H1 (cell line): Measurements from ENCODE around the gene GNAL.

ENCODE experiments used
- BRCA1 ChIP-seq: IDR thresholded peaks from 2 replicates; pipeline ENCODE4 v1.6.1; 2012; ENCODE audit warnings: low read depth, low read length, improper control_type of control experiment
- EGR1 ChIP-seq: IDR thresholded peaks from 2 replicates; pipeline ENCODE4 v1.6.1; 2011; ENCODE audit warnings: low read depth, low read length, borderline replicate concordance
- EP300 ChIP-seq, 2 experiments: IDR thresholded peaks; 1 replicate in 1 of 2; 2 replicates in 1 of 2; pipeline ENCODE4 v1.6.1; 2011 to 2012; ENCODE audit warnings: low read depth in 2 of 2, low read length in 2 of 2, mild to moderate bottlenecking in 2 of 2, borderline replicate concordance in 1 of 2, inconsistent platforms in 1 of 2, moderate library complexity in 1 of 2
- EZH2 ChIP-seq: fragments of 200-600 bp; sonication (generic); IDR thresholded peaks from 2 replicates; pipeline ENCODE4 v1.7.1; 2012; ENCODE audit warnings: low read depth, mild to moderate bottlenecking, moderate library complexity, low read length, inconsistent platforms; ENCODE audit not compliant: severe bottlenecking
- NRF1 ChIP-seq: IDR thresholded peaks from 2 replicates; pipeline ENCODE4 v1.6.1; 2011; ENCODE audit warnings: mild to moderate bottlenecking, low read depth, low read length, improper control_type of control experiment
- POLR2AphosphoS5 ChIP-seq: IDR thresholded peaks from 2 replicates; pipeline ENCODE4 v1.6.1; 2011; ENCODE audit warnings: low read depth, low read length
- RFX5 ChIP-seq: IDR thresholded peaks from 2 replicates; pipeline ENCODE4 v1.6.1; 2011; ENCODE audit warnings: low read depth, low read length, improper control_type of control experiment, borderline replicate concordance
- SIRT6 ChIP-seq: IDR thresholded peaks from one replicate; pipeline ENCODE4 v1.7.1; 2012; ENCODE audit warnings: low read length, inconsistent platforms
- SP4 ChIP-seq: IDR thresholded peaks from 2 replicates; pipeline ENCODE4 v1.6.1; 2012; ENCODE audit warnings: low read length, inconsistent platforms
- SRF ChIP-seq: IDR thresholded peaks from 2 replicates; pipeline ENCODE4 v1.6.1; 2011; ENCODE audit warnings: mild to moderate bottlenecking, low read depth, low read length, moderate library complexity
- TAF1 ChIP-seq: IDR thresholded peaks from 2 replicates; pipeline ENCODE4 v1.6.1; 2011; ENCODE audit warnings: mild to moderate bottlenecking, low read depth, low read length
- TEAD4 ChIP-seq: IDR thresholded peaks from 2 replicates; pipeline ENCODE4 v1.6.1; 2012; ENCODE audit warnings: low read depth, low read length, inconsistent platforms, mixed read lengths
- TF ChIP-seq, protein P1 (sequence below), 3 experiments: IDR thresholded peaks; 1 replicate in 2 of 3; 2 replicates in 1 of 3; pipeline versions ENCODE4 v1.5.1 to v1.6.1; 2011; ENCODE audit warnings: low read length in 3 of 3, mild to moderate bottlenecking in 3 of 3, inconsistent platforms in 2 of 3, low read depth in 1 of 3, moderate library complexity in 1 of 3; ENCODE audit not compliant: insufficient read depth in 1 of 3; ENCODE audit errors: control extremely low read depth in 1 of 3
- TF ChIP-seq, protein P2 (sequence below): fragments of 300-600 bp; sonication (generic); IDR thresholded peaks from 2 replicates; pipeline ENCODE4 v1.7.1; 2012; ENCODE audit warnings: low read length, moderate library complexity, mild to moderate bottlenecking, inconsistent platforms; ENCODE audit not compliant: insufficient replicate concordance

GRCh38 chr18:11857177-11857887 is 168.3 kb downstream of the GNAL start:
- TF ChIP-seq EP300 (IDR thresholded peaks at IDR 0.05; ENCODE audit: borderline replicate concordance in 1 of 2, low read depth in 2 of 2, low read length in 2 of 2) (peak in 1 of 2 experiments; percentile 43; a peak in 1 of 3 replicates), TAF1 (no peak), POLR2AphosphoS5 (no peak; the same call in 1 of the 2 replicates), EZH2 (no peak), EGR1 (no peak), SIRT6 (no peak), SRF (no peak), SP4 (no peak), TEAD4 (no peak), RFX5 (no peak), NRF1 (no peak), BRCA1 (no peak)
- TF ChIP-seq, protein P1, sequence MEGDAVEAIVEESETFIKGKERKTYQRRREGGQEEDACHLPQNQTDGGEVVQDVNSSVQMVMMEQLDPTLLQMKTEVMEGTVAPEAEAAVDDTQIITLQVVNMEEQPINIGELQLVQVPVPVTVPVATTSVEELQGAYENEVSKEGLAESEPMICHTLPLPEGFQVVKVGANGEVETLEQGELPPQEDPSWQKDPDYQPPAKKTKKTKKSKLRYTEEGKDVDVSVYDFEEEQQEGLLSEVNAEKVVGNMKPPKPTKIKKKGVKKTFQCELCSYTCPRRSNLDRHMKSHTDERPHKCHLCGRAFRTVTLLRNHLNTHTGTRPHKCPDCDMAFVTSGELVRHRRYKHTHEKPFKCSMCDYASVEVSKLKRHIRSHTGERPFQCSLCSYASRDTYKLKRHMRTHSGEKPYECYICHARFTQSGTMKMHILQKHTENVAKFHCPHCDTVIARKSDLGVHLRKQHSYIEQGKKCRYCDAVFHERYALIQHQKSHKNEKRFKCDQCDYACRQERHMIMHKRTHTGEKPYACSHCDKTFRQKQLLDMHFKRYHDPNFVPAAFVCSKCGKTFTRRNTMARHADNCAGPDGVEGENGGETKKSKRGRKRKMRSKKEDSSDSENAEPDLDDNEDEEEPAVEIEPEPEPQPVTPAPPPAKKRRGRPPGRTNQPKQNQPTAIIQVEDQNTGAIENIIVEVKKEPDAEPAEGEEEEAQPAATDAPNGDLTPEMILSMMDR (IDR thresholded peaks at IDR 0.05; ENCODE audit: control extremely low read depth in 1 of 3, insufficient read depth in 1 of 3, low read depth in 1 of 3, low read length in 3 of 3), result no peak
- TF ChIP-seq, protein P2, sequence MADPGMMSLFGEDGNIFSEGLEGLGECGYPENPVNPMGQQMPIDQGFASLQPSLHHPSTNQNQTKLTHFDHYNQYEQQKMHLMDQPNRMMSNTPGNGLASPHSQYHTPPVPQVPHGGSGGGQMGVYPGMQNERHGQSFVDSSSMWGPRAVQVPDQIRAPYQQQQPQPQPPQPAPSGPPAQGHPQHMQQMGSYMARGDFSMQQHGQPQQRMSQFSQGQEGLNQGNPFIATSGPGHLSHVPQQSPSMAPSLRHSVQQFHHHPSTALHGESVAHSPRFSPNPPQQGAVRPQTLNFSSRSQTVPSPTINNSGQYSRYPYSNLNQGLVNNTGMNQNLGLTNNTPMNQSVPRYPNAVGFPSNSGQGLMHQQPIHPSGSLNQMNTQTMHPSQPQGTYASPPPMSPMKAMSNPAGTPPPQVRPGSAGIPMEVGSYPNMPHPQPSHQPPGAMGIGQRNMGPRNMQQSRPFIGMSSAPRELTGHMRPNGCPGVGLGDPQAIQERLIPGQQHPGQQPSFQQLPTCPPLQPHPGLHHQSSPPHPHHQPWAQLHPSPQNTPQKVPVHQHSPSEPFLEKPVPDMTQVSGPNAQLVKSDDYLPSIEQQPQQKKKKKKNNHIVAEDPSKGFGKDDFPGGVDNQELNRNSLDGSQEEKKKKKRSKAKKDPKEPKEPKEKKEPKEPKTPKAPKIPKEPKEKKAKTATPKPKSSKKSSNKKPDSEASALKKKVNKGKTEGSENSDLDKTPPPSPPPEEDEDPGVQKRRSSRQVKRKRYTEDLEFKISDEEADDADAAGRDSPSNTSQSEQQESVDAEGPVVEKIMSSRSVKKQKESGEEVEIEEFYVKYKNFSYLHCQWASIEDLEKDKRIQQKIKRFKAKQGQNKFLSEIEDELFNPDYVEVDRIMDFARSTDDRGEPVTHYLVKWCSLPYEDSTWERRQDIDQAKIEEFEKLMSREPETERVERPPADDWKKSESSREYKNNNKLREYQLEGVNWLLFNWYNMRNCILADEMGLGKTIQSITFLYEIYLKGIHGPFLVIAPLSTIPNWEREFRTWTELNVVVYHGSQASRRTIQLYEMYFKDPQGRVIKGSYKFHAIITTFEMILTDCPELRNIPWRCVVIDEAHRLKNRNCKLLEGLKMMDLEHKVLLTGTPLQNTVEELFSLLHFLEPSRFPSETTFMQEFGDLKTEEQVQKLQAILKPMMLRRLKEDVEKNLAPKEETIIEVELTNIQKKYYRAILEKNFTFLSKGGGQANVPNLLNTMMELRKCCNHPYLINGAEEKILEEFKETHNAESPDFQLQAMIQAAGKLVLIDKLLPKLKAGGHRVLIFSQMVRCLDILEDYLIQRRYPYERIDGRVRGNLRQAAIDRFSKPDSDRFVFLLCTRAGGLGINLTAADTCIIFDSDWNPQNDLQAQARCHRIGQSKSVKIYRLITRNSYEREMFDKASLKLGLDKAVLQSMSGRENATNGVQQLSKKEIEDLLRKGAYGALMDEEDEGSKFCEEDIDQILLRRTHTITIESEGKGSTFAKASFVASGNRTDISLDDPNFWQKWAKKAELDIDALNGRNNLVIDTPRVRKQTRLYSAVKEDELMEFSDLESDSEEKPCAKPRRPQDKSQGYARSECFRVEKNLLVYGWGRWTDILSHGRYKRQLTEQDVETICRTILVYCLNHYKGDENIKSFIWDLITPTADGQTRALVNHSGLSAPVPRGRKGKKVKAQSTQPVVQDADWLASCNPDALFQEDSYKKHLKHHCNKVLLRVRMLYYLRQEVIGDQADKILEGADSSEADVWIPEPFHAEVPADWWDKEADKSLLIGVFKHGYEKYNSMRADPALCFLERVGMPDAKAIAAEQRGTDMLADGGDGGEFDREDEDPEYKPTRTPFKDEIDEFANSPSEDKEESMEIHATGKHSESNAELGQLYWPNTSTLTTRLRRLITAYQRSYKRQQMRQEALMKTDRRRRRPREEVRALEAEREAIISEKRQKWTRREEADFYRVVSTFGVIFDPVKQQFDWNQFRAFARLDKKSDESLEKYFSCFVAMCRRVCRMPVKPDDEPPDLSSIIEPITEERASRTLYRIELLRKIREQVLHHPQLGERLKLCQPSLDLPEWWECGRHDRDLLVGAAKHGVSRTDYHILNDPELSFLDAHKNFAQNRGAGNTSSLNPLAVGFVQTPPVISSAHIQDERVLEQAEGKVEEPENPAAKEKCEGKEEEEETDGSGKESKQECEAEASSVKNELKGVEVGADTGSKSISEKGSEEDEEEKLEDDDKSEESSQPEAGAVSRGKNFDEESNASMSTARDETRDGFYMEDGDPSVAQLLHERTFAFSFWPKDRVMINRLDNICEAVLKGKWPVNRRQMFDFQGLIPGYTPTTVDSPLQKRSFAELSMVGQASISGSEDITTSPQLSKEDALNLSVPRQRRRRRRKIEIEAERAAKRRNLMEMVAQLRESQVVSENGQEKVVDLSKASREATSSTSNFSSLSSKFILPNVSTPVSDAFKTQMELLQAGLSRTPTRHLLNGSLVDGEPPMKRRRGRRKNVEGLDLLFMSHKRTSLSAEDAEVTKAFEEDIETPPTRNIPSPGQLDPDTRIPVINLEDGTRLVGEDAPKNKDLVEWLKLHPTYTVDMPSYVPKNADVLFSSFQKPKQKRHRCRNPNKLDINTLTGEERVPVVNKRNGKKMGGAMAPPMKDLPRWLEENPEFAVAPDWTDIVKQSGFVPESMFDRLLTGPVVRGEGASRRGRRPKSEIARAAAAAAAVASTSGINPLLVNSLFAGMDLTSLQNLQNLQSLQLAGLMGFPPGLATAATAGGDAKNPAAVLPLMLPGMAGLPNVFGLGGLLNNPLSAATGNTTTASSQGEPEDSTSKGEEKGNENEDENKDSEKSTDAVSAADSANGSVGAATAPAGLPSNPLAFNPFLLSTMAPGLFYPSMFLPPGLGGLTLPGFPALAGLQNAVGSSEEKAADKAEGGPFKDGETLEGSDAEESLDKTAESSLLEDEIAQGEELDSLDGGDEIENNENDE, result no peak
